Stimulated activated CD4-positive, alpha-beta T cell treated with anti-CD3 and anti-CD28 coated beads, Interleukin-15, amount 100 ng/mL, for 1 hour (primary cell): ENCODE data around the gene CLRN1.

ENCODE experiments used
- DNase-seq, 2 donors: peaks; one replicate each; pipeline ENCODE4 v3.0.0-alpha.2; 2020; ENCODE audit warnings: low read depth in 1 of 2, low spot score in 1 of 2

CLRN1 gene

GRCh38 chr3:150878290-150878689, 94.2 kb downstream of the CLRN1 start:
- DNase-seq, result no peak

DNA sequence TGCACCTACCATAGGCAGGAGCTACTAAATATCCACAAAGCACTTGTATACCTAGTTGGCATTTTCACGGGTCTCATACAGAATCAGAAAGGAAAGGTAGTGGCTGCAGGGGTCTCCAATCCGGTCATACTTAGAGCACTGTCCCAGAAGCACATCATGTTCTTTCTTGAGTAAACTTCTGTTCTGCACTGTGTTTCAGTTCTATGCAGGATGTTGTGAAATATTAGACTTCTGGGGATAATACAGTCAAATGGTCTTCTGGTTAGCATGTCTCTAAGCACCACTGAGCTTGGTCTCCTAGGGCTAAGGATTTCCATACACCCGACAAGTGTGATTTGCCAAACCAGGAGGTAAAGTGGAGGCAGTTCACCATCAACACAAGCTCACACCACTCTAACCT, 95.2 kb downstream of the CLRN1 start:
- DNase-seq, result no peak

- no peak for DNase-seq
These were observed 95.8 kb downstream of the CLRN1 start for GRCh38 chr3:150876611-150877265.
